ENCODE data around the gene PWWP2A.

The PWWP2A gene

GRCh38 chr5:160133071-160133917 is 14.0 kb upstream of the PWWP2A start:
- no peak for DNase-seq

GRCh38 chr5:160129841-160130240 is 10.6 kb upstream of the PWWP2A start:
- no peak for DNase-seq

- no peak for DNase-seq
Observed at GRCh38 chr5:160128632-160129031, 9.4 kb upstream of the PWWP2A start.

GRCh38 chr5:160119905-160120266 is 636 bp upstream of the PWWP2A start:
- DNase-seq = no peak

- no peak for DNase-seq
Observed at GRCh38 chr5:160118349-160119141, 705 bp downstream of the PWWP2A start.

- no peak for DNase-seq
Observed at GRCh38 chr5:160116991-160117390, 2.3 kb downstream of the PWWP2A start.

GRCh38 chr5:160108124-160108523 is 11.1 kb downstream of the PWWP2A start:
- no peak for DNase-seq

- DNase-seq = no peak
Observed at GRCh38 chr5:160105686-160106360, 13.4 kb downstream of the PWWP2A start.

GRCh38 chr5:160097991-160098390 is 21.3 kb downstream of the PWWP2A start:
- no peak for DNase-seq

GRCh38 chr5:160096178-160096577 is 23.1 kb downstream of the PWWP2A start:
- no peak for DNase-seq

GRCh38 chr5:160092960-160093707 is 26.1 kb downstream of the PWWP2A start:
- no peak for DNase-seq

GRCh38 chr5:160092514-160092913 is 26.7 kb downstream of the PWWP2A start:
- no peak for DNase-seq

GRCh38 chr5:160090059-160090458 is 29.2 kb downstream of the PWWP2A start:
- no peak for DNase-seq

GRCh38 chr5:160089531-160089930 is 29.7 kb downstream of the PWWP2A start:
- DNase-seq = no peak

- DNase-seq = no peak
Observed at GRCh38 chr5:160088805-160089204, 30.4 kb downstream of the PWWP2A start.

- DNase-seq = no peak
Observed at GRCh38 chr5:160087199-160087598, 32.1 kb downstream of the PWWP2A start.

GRCh38 chr5:160084144-160084543 is 35.1 kb downstream of the PWWP2A start:
- no peak for DNase-seq

GRCh38 chr5:160083501-160083900 is 35.7 kb downstream of the PWWP2A start:
- DNase-seq = no peak

- DNase-seq = no peak
Observed at GRCh38 chr5:160082614-160083500, 36.4 kb downstream of the PWWP2A start.

- DNase-seq = no peak
Observed at GRCh38 chr5:160081495-160081894, 37.8 kb downstream of the PWWP2A start.

- no peak for DNase-seq
Observed at GRCh38 chr5:160079753-160080152, 39.5 kb downstream of the PWWP2A start.

GRCh38 chr5:160076997-160077396 is 42.3 kb downstream of the PWWP2A start:
- no peak for DNase-seq

Data from cortex of kidney (tissue), 1 donor.